Psoas muscle (tissue), 8 donors: ENCODE results near the gene RGS9. TPM values are rescaled to one million over a fixed set of nuclear protein-coding genes. Genes with fewer than 3 reads are reported as not detected.
"Not testable (repeated sequence)": the region's sequence is repeated elsewhere in the genome, so short reads cannot be mapped to it uniquely, and the experiment has no call there.

Source experiments
- ATAC-seq, 4 donors: fragments of 200-7000 bp; cut with Tn5 transposase; one replicate each; pipeline ENCODE4 v1.9.1; 2020; ENCODE audit warnings: moderate library complexity in 3 of 4, mild to moderate bottlenecking in 2 of 4
- DNase-seq, 2 donors: peaks; one replicate each; pipeline ENCODE4 v3.0.0-alpha.2; 2020
- H3K27ac ChIP-seq: fragments of 200-600 bp; one replicate; pipeline ENCODE4 v1.8.0; 2022
- H3K27me3 ChIP-seq, 3 donors: fragments of 200-600 bp in 1 of 3; one replicate each; pipeline versions ENCODE4 v1.6.1 to v1.8.0; 2013 to 2022; ENCODE audit warnings: low read length in 2 of 3, mild to moderate bottlenecking in 2 of 3, moderate library complexity in 1 of 3; ENCODE audit not compliant: insufficient read depth in 3 of 3
- H3K36me3 ChIP-seq, 2 donors: fragments of 200-600 bp in 1 of 2; one replicate each; pipeline versions ENCODE4 v1.6.1 to v1.8.0; 2013 to 2022; ENCODE audit warnings: low read depth in 1 of 2, mild to moderate bottlenecking in 1 of 2, moderate library complexity in 1 of 2; ENCODE audit not compliant: insufficient read depth in 1 of 2
- H3K4me1 ChIP-seq: fragments of 200-600 bp; one replicate; pipeline ENCODE4 v1.8.0; 2022
- H3K4me3 ChIP-seq: fragments of 200-600 bp; one replicate; pipeline ENCODE4 v1.8.0; 2022; ENCODE audit warnings: mild to moderate bottlenecking
- H3K9me3 ChIP-seq: fragments of 200-600 bp; one replicate; pipeline ENCODE4 v1.8.0; 2022
- CTCF ChIP-seq: fragments of 200-600 bp; IDR thresholded peaks from one replicate; pipeline ENCODE4 v1.8.0; 2022; ENCODE audit warnings: antibody characterized with exemption
- WGBS, 3 donors: extraction: QIAGEN DNeasy Blood & Tissue Kit; methylation state at CpG; one replicate each; pipeline versions ENCODE4 v1.1.6 to v1.1.7; 2013; 5-methylcytosine and 5-hydroxymethylcytosine counted together
- intact Hi-C, 2 donors: fragments of 100-400 bp; cut with DNase I; formaldehyde crosslinking; loops; one replicate each; pipeline versions ENCODE4 v1.11.0 to v1.14.2; 2022
- polyA plus RNA-seq, 3 donors: library from polyadenylated mRNA; stranded (reverse); fragments of 200-250 nt; gene quantifications; one replicate each; pipeline ENCODE4 v1.2.3, GENCODE V29; 2013
- total RNA-seq, 4 donors: library from RNA; stranded (reverse); fragmentation: NEBNext Ultra II Directional in 2 of 4; extraction: Animal tissue kit (Norgen Biotek cat#: 25700) in 2 of 4; gene quantifications; one replicate each; pipeline versions ENCODE4 v1.2.1 to v1.2.4, GENCODE V29; 2021 to 2023
- donor health status: healthy with polysubstance abuse.
- donor health status: DM: no; HTN: no; CAD: no; lungs with moderate emphysema.
- donor health status: Bipolar disorder and iron deficiency.
- donor health status: healthy.
- donor health status: DM: yes; HTN: yes; CAD: no.
- donor health status: DM: no; HTN: no; CAD: no.
- donor health status: DM: no; HTN: no; CAD: no.
- donor health status: DM: yes; HTN: yes; CAD: no.

Gene RGS9
- total and polyA plus RNA-seq, 7 donors = 0.33 to 4.8 (median 2.1) TPM

- no peak for DNase-seq
- intact Hi-C loops = no loop called here
- 62 to 78% (median 69%) methylated on average over 4 of the region's 4 CpGs for WGBS, 3 donors
Measured at GRCh38 chr17:65177901-65178300, 40.7 kb downstream of the RGS9 start.

GRCh38 chr17:65180276-65180675 lies 43.1 kb downstream of the RGS9 start:
- H3K27me3 ChIP-seq, H3K36me3 ChIP-seq, H3K4me1 ChIP-seq, H3K4me3 ChIP-seq, ATAC-seq, H3K9me3 ChIP-seq, DNase-seq, H3K27ac ChIP-seq, intact Hi-C loops: not testable (repeated sequence)
- 89 to 93% (median 90%) methylated on average over 12 of the region's 12 CpGs for WGBS, 3 donors

More at GRCh38 chr17:65177901-65178300, 40.7 kb downstream of the RGS9 start:
- H3K4me1 ChIP-seq = no peaks in the 10 kb centered on the region
- no peak for TF ChIP-seq CTCF
- no peak overlapping the region for H3K4me3 ChIP-seq
- ATAC-seq = no peak
- no peaks in the 10 kb centered on the region for H3K36me3 ChIP-seq
- H3K27me3 ChIP-seq = peaks cover 0 to 3% (median 0%) of the 10 kb centered on the region in 3 donors
- no peaks in the 10 kb centered on the region for H3K9me3 ChIP-seq
- no peak overlapping the region for H3K27ac ChIP-seq

GRCh38 chr17:65180752-65181236 lies 43.6 kb downstream of the RGS9 start:
- H3K9me3 ChIP-seq, DNase-seq, H3K4me1 ChIP-seq, H3K36me3 ChIP-seq, H3K27ac ChIP-seq, H3K4me3 ChIP-seq, ATAC-seq, intact Hi-C loops, H3K27me3 ChIP-seq: not testable (repeated sequence)
- WGBS, 3 donors = 94 to 95% (median 95%) methylated on average over 4 of the region's 4 CpGs

- ATAC-seq (no peak), DNase-seq (no peak)
- intact Hi-C loops = no loop called here
- Histone ChIP-seq H3K9me3 (no peaks in the 10 kb centered on the region), H3K27ac (no peak overlapping the region), H3K4me1 (no peaks in the 10 kb centered on the region), H3K27me3 (peaks cover 0 to 5% (median 5%) of the 10 kb centered on the region in 3 donors), H3K4me3 (no peak overlapping the region), H3K36me3 (no peaks in the 10 kb centered on the region)
- 85 to 87% (median 87%) methylated on average over 9 of the region's 9 CpGs for WGBS, 3 donors
- no peak for TF ChIP-seq CTCF
Measured at GRCh38 chr17:65181237-65182061, 44.3 kb downstream of the RGS9 start.

GRCh38 chr17:65182233-65182632 lies 45.1 kb downstream of the RGS9 start:
- no peak overlapping the region for H3K4me3 ChIP-seq
- 74 to 80% (median 76%) methylated on average over 9 of the region's 9 CpGs for WGBS, 3 donors
- no peak overlapping the region for H3K27ac ChIP-seq
- peaks cover 3 to 5% (median 5%) of the 10 kb centered on the region in 3 donors for H3K27me3 ChIP-seq
- H3K4me1 ChIP-seq = no peaks in the 10 kb centered on the region
- TF ChIP-seq CTCF = no peak
- no peaks in the 10 kb centered on the region for H3K9me3 ChIP-seq
- intact Hi-C loops = no loop called here
- no peaks in the 10 kb centered on the region for H3K36me3 ChIP-seq
- DNase-seq = no peak
- ATAC-seq = no peak
